HEK293 (cell line): ENCODE results near the gene LARGE1.

ENCODE experiments used
- CTCF ChIA-PET: fragments of 350-600 bp; formaldehyde crosslinking; extraction: SDS; loops from one replicate; lab custom pipeline; 2021; ENCODE audit warnings: antibody characterized with exemption; lab: Yijun Ruan, JAX
- POLR2A ChIA-PET: fragments of 300-600 bp; formaldehyde crosslinking; extraction: SDS; loops from one replicate; lab custom pipeline; 2020; ENCODE audit warnings: antibody characterized with exemption, inconsistent platforms; lab: Yijun Ruan, JAX
- H3K27ac ChIP-seq: fragments of 200-500 bp; sonication (Bioruptor generic); 2 replicates; pipeline ENCODE4 v1.5.1; 2014; ENCODE audit warnings: low read depth, low read length, control low read depth, inconsistent platforms; ENCODE audit errors: extremely low read depth
- H3K36me3 ChIP-seq, 2 experiments: fragments of 200-500 bp in 1 of 2; sonication (Bioruptor generic) in 1 of 2; 1 replicate in 1 of 2; 2 replicates in 1 of 2; pipeline ENCODE4 v1.5.1; 2014 to 2017; ENCODE audit warnings: inconsistent platforms in 2 of 2, low read length in 2 of 2; ENCODE audit not compliant: control insufficient read depth in 2 of 2, insufficient read depth in 1 of 2
- H3K4me1 ChIP-seq: fragments of 200-500 bp; sonication (Bioruptor generic); 2 replicates; pipeline ENCODE4 v1.5.1; 2014; ENCODE audit warnings: mild to moderate bottlenecking, low read length, inconsistent platforms; ENCODE audit not compliant: control insufficient read depth, insufficient read depth
- H3K4me3 ChIP-seq: 2 replicates; pipeline ENCODE4 v1.5.1; 2011; ENCODE audit warnings: low read depth, mild to moderate bottlenecking, control low read depth, low read length, moderate library complexity
- H3K9me3 ChIP-seq: fragments of 200-500 bp; sonication (Bioruptor generic); 2 replicates; pipeline ENCODE4 v1.5.1; 2014; ENCODE audit warnings: low read depth, low read length, inconsistent platforms; ENCODE audit not compliant: control insufficient read depth, insufficient read depth
- HOXD13 ChIP-seq: sonication (generic); formaldehyde crosslinking; IDR thresholded peaks from 2 replicates; pipeline ENCODE4 v1.8.0; 2022; ENCODE audit warnings: missing genetic modification reagents, borderline replicate concordance
- RBAK ChIP-seq: fragments of 450-650 bp; formaldehyde crosslinking; IDR thresholded peaks from 2 replicates; pipeline ENCODE4 v1.5.1; 2016; ENCODE audit warnings: missing biosample characterization, missing genetic modification characterization
- SP7 ChIP-seq: fragments of 450-650 bp; formaldehyde crosslinking; IDR thresholded peaks from 2 replicates; pipeline ENCODE4 v1.5.1; 2016; ENCODE audit warnings: missing biosample characterization, missing genetic modification characterization
- ZBTB21 ChIP-seq: fragments of 450-650 bp; formaldehyde crosslinking; IDR thresholded peaks from 2 replicates; pipeline ENCODE4 v1.5.1; 2017; ENCODE audit warnings: missing biosample characterization, missing genetic modification characterization
- ZNF16 ChIP-seq: fragments of 450-650 bp; formaldehyde crosslinking; IDR thresholded peaks from 2 replicates; pipeline ENCODE4 v1.5.1; 2016; ENCODE audit warnings: low read depth, missing biosample characterization, missing genetic modification characterization
- ZNF2 ChIP-seq: fragments of 450-650 bp; formaldehyde crosslinking; IDR thresholded peaks from 2 replicates; pipeline ENCODE4 v1.5.1; 2016; ENCODE audit warnings: missing biosample characterization, missing genetic modification characterization
- ZNF24 ChIP-seq: fragments of 450-650 bp; formaldehyde crosslinking; IDR thresholded peaks from 2 replicates; pipeline ENCODE4 v1.5.1; 2016; ENCODE audit warnings: missing biosample characterization, missing genetic modification characterization
- ZNF26 ChIP-seq: fragments of 450-650 bp; formaldehyde crosslinking; IDR thresholded peaks from 2 replicates; pipeline ENCODE4 v1.5.1; 2016; ENCODE audit warnings: missing biosample characterization, missing genetic modification characterization
- ZNF324 ChIP-seq: fragments of 450-650 bp; formaldehyde crosslinking; IDR thresholded peaks from 2 replicates; pipeline ENCODE4 v1.5.1; 2016; ENCODE audit warnings: missing biosample characterization, missing genetic modification characterization
- ZNF335 ChIP-seq: fragments of 450-650 bp; formaldehyde crosslinking; conservative IDR thresholded peaks from 2 replicates; pipeline ENCODE4 v1.5.1; 2016; ENCODE audit warnings: missing biosample characterization, missing genetic modification characterization
- ZNF398 ChIP-seq: fragments of 450-650 bp; formaldehyde crosslinking; IDR thresholded peaks from 2 replicates; pipeline ENCODE4 v1.5.1; 2017; ENCODE audit warnings: missing biosample characterization, missing genetic modification characterization
- ZNF548 ChIP-seq: fragments of 450-650 bp; formaldehyde crosslinking; IDR thresholded peaks from 2 replicates; pipeline ENCODE4 v1.5.1; 2016; ENCODE audit warnings: missing biosample characterization, missing genetic modification characterization
- ZNF621 ChIP-seq: fragments of 450-650 bp; formaldehyde crosslinking; IDR thresholded peaks from 2 replicates; pipeline ENCODE4 v1.5.1; 2017; ENCODE audit warnings: missing biosample characterization, missing genetic modification characterization
- ZNF660 ChIP-seq: fragments of 450-650 bp; IDR thresholded peaks from 2 replicates; pipeline ENCODE4 v1.5.1; 2018; ENCODE audit warnings: missing biosample characterization, mild to moderate bottlenecking, missing genetic modification characterization
- ZNF785 ChIP-seq: fragments of 450-650 bp; formaldehyde crosslinking; IDR thresholded peaks from 2 replicates; pipeline ENCODE4 v1.5.1; 2016; ENCODE audit warnings: missing biosample characterization, missing genetic modification characterization
- ZNF791 ChIP-seq: fragments of 450-650 bp; formaldehyde crosslinking; IDR thresholded peaks from 2 replicates; pipeline ENCODE4 v1.5.1; 2016; ENCODE audit warnings: missing biosample characterization, missing genetic modification characterization
- ZNF837 ChIP-seq: fragments of 450-650 bp; formaldehyde crosslinking; IDR thresholded peaks from 2 replicates; pipeline ENCODE4 v1.5.1; 2016; ENCODE audit warnings: missing biosample characterization, missing genetic modification characterization
- ZNF843 ChIP-seq: fragments of 450-650 bp; formaldehyde crosslinking; IDR thresholded peaks from 2 replicates; pipeline ENCODE4 v1.5.1; 2016; ENCODE audit warnings: missing biosample characterization, missing genetic modification characterization
- ZSCAN16 ChIP-seq: fragments of 450-650 bp; formaldehyde crosslinking; IDR thresholded peaks from 2 replicates; pipeline ENCODE4 v1.5.1; 2016; ENCODE audit warnings: missing biosample characterization, missing genetic modification characterization
- ZSCAN5A ChIP-seq: fragments of 450-650 bp; formaldehyde crosslinking; IDR thresholded peaks from 2 replicates; pipeline ENCODE4 v1.5.1; 2016; ENCODE audit warnings: missing biosample characterization, missing genetic modification characterization

LARGE1 gene

GRCh38 chr22:33477120-33478111, 442.9 kb downstream of the LARGE1 start:
- Histone ChIP-seq H3K4me3 (no peak overlapping the region), H3K4me1 (peaks cover 9% of the 10 kb centered on the region), H3K9me3 (no peaks in the 10 kb centered on the region), H3K36me3 (no peaks in the 10 kb centered on the region), H3K27ac (no peak overlapping the region)
- ChIA-PET CTCF (no interaction called here), POLR2A (no interaction called here)
- TF ChIP-seq ZNF660 (tag by site-specific recombination): no peak
- TF ChIP-seq SP7 (tag by site-specific recombination): 0 out of 2 replicates have a peak, but pooled peaks have one; percentile 50

GRCh38 chr22:33476716-33477115, 443.6 kb downstream of the LARGE1 start:
- POLR2A ChIA-PET: no interaction called here
- TF ChIP-seq ZNF843 (tag by site-specific recombination) (no peak), ZNF26 (tag by site-specific recombination) (no peak), ZSCAN16 (no peak), ZBTB21 (tag by site-specific recombination) (no peak)
- CTCF ChIA-PET: no interaction called here
- Histone ChIP-seq H3K36me3 (no peaks in the 10 kb centered on the region), H3K9me3 (no peaks in the 10 kb centered on the region), H3K27ac (no peak overlapping the region), H3K4me1 (peaks cover 9% of the 10 kb centered on the region), H3K4me3 (no peak overlapping the region)

DNA sequence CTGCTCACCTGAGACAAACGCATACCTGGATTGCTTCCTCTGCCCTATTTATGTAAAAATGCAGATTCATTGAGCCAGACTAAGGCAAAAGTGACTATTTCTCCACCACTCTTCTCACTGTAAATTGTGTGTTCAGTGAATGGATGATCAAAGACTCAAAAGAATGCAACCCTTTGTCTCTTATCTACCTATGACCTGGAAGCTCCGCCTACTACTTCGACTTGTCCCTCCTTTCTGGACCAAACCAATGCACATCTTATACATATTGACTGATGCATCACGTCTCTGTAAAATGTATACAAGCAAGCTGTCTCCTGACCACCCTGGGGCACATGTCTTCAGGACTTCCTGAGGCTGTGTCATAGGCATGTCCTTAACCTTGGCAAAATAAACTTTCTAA, 444.1 kb downstream of the LARGE1 start:
- Histone ChIP-seq H3K4me1 (peaks cover 5% of the 10 kb centered on the region), H3K27ac (no peak overlapping the region)
- TF ChIP-seq ZNF16 (tag by site-specific recombination) (no peak), ZNF785 (tag by site-specific recombination) (no peak), ZBTB21 (tag by site-specific recombination) (no peak), ZNF335 (tag by site-specific recombination) (no peak), ZNF837 (tag by site-specific recombination) (no peak), ZNF621 (tag by site-specific recombination) (no peak), RBAK (no peak), ZNF24 (tag by site-specific recombination) (no peak), ZNF548 (tag by site-specific recombination) (no peak), ZNF2 (tag by site-specific recombination) (no peak), HOXD13 (CRISPR knock-in tag) (no peak), ZNF398 (tag by site-specific recombination) (no peak), ZNF324 (no peak), ZNF26 (tag by site-specific recombination) (no peak), ZSCAN5A (tag by site-specific recombination) (no peak), ZNF791 (tag by site-specific recombination) (no peak)
- TF ChIP-seq, all 188 proteins: peak for 0
- H3K36me3 ChIP-seq: no peaks in the 10 kb centered on the region
- POLR2A ChIA-PET: interaction anchor here (0.8 kb wide), 1 partner anchor 39 kb away, joined by 3 read pairs; no protein-coding TSS in a partner anchor
- no peak overlapping the region for H3K4me3 ChIP-seq
- CTCF ChIA-PET: no interaction called here
- no peaks in the 10 kb centered on the region for H3K9me3 ChIP-seq
